ENCODE data around the gene LDLRAD3.

The LDLRAD3 gene

GRCh38 chr11:35998634-35999033 lies 54.8 kb downstream of the LDLRAD3 start:
- no peak overlapping the region for H3K4me3 ChIP-seq (ENCODE audit: low read depth, low read length)
- no peak for TF ChIP-seq CTCF (IDR thresholded peaks at IDR 0.05; ENCODE audit: low read depth, low read length)

GRCh38 chr11:36000616-36001190 lies 56.8 kb downstream of the LDLRAD3 start:
- no peak overlapping the region for H3K4me3 ChIP-seq (ENCODE audit: low read depth, low read length)
- TF ChIP-seq CTCF (IDR thresholded peaks at IDR 0.05; ENCODE audit: low read depth, low read length) = no peak

GRCh38 chr11:36002196-36002595 lies 58.3 kb downstream of the LDLRAD3 start:
- no peak for TF ChIP-seq CTCF (IDR thresholded peaks at IDR 0.05; ENCODE audit: low read depth, low read length)
- H3K4me3 ChIP-seq (ENCODE audit: low read depth, low read length) = no peak overlapping the region

- TF ChIP-seq CTCF (IDR thresholded peaks at IDR 0.05; ENCODE audit: low read depth, low read length) = no peak
- H3K4me3 ChIP-seq (ENCODE audit: low read depth, low read length) = no peak overlapping the region
Observed at GRCh38 chr11:36002796-36003195, 58.9 kb downstream of the LDLRAD3 start.

GRCh38 chr11:36006556-36006955 lies 62.7 kb downstream of the LDLRAD3 start:
- H3K4me3 ChIP-seq (ENCODE audit: low read depth, low read length) = no peak overlapping the region
- no peak for TF ChIP-seq CTCF (IDR thresholded peaks at IDR 0.05; ENCODE audit: low read depth, low read length)

GRCh38 chr11:36007127-36007655 lies 63.3 kb downstream of the LDLRAD3 start:
- no peak overlapping the region for H3K4me3 ChIP-seq (ENCODE audit: low read depth, low read length)
- no peak for TF ChIP-seq CTCF (IDR thresholded peaks at IDR 0.05; ENCODE audit: low read depth, low read length)

GRCh38 chr11:36008584-36008983 lies 64.7 kb downstream of the LDLRAD3 start:
- no peak for TF ChIP-seq CTCF (IDR thresholded peaks at IDR 0.05; ENCODE audit: low read depth, low read length)
- no peak overlapping the region for H3K4me3 ChIP-seq (ENCODE audit: low read depth, low read length)

All from WI38 (cell line).